Loucy (cell line): Measurements from ENCODE around the gene GNAQ.

Experiments
- H2AFZ ChIP-seq: fragments of 200-600 bp; sonication (generic); 2 replicates; pipeline ENCODE4 v1.6.0; 2016; ENCODE audit warnings: antibody characterized with exemption, mild to moderate bottlenecking, low read length, moderate library complexity
- H3F3A ChIP-seq: fragments of 200-600 bp; 2 replicates; pipeline ENCODE4 v1.6.0; 2016; ENCODE audit warnings: antibody characterized with exemption, low read depth, mild to moderate bottlenecking
- H3K27me3 ChIP-seq: fragments of 200-600 bp; sonication (generic); 2 replicates; pipeline ENCODE4 v1.6.1; 2014; ENCODE audit warnings: low read length, mild to moderate bottlenecking; ENCODE audit not compliant: insufficient read depth, poor library complexity, severe bottlenecking
- H3K36me3 ChIP-seq: fragments of 200-600 bp; sonication (generic); 2 replicates; pipeline ENCODE4 v1.6.1; 2016; ENCODE audit warnings: low read length; ENCODE audit not compliant: insufficient read depth
- H3K4me1 ChIP-seq: fragments of 200-600 bp; sonication (generic); 2 replicates; pipeline ENCODE4 v1.5.1; 2014; ENCODE audit warnings: low read length, mild to moderate bottlenecking; ENCODE audit not compliant: insufficient read depth, poor library complexity, severe bottlenecking
- H3K4me2 ChIP-seq: fragments of 200-600 bp; sonication (generic); 2 replicates; pipeline ENCODE4 v1.6.0; 2014; ENCODE audit warnings: antibody characterized with exemption, low read length, low read depth, mild to moderate bottlenecking; ENCODE audit not compliant: poor library complexity, severe bottlenecking
- H3K4me3 ChIP-seq: fragments of 200-600 bp; sonication (generic); 2 replicates; pipeline ENCODE4 v1.5.1; 2014; ENCODE audit warnings: low read length, mild to moderate bottlenecking, mixed read lengths; ENCODE audit not compliant: poor library complexity, severe bottlenecking
- H3K79me2 ChIP-seq: fragments of 200-600 bp; sonication (generic); 2 replicates; pipeline ENCODE4 v1.6.1; 2014; ENCODE audit warnings: low read length; ENCODE audit not compliant: insufficient read depth
- H3K9ac ChIP-seq: fragments of 200-600 bp; sonication (generic); 2 replicates; pipeline ENCODE4 v1.6.0; 2014; ENCODE audit warnings: mild to moderate bottlenecking, low read depth, low read length, moderate library complexity; ENCODE audit not compliant: poor library complexity, severe bottlenecking
- H3K9me2 ChIP-seq: fragments of 200-600 bp; sonication (generic); replicated peaks from 2 replicates; pipeline ENCODE4 v1.6.1; 2016; ENCODE audit warnings: low read depth, low read length, mixed read lengths
- H3K9me3 ChIP-seq: fragments of 200-600 bp; sonication (generic); 2 replicates; pipeline ENCODE4 v1.6.1; 2014; ENCODE audit warnings: mild to moderate bottlenecking, antibody characterized with exemption, low read length, low read depth; ENCODE audit not compliant: insufficient read depth
- H4K20me1 ChIP-seq: fragments of 200-600 bp; sonication (generic); 2 replicates; pipeline ENCODE4 v1.6.0; 2014; ENCODE audit warnings: antibody characterized with exemption, low read length, mild to moderate bottlenecking; ENCODE audit not compliant: insufficient read depth, poor library complexity, severe bottlenecking
- EZH2phosphoT487 ChIP-seq: fragments of 200-600 bp; IDR thresholded peaks from 2 replicates; pipeline ENCODE4 v1.6.1; 2018; ENCODE audit warnings: antibody characterized with exemption, mild to moderate bottlenecking, moderate library complexity, borderline replicate concordance
- TF ChIP-seq, protein P1 (sequence below): fragments of 200-600 bp; sonication (generic); conservative IDR thresholded peaks from 2 replicates; pipeline ENCODE4 v1.5.1; 2014; ENCODE audit warnings: mild to moderate bottlenecking, antibody characterized with exemption, low read length

GNAQ gene

DNA sequence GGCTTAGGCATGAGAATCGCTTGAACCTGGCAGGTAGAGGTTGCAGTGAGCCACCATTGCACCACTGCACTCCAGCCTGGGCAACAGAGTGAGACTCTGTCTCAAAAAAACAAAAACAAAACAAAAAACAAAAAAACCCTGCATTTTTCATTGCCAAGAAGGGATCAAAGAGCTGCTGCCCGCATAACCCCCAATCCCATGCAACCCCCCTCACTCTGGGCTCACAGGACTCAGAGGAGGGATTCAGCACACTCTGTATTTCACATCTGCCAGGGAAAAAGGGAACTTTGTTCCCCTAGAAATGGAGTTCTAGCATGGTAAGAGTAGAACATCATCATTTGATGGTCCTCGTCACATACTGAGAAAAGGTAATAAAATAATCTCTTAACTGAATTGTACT is 229.5 kb downstream of the GNAQ start:
- Histone ChIP-seq H3K4me1 (peaks cover 25% of the 10 kb centered on the region), H3K4me3 (no peak overlapping the region), H3K9me3 (no peaks in the 10 kb centered on the region), H3F3A (no peaks in the 10 kb centered on the region), H3K27me3 (no peaks in the 10 kb centered on the region), H3K4me2 (no peak overlapping the region), H4K20me1 (peaks cover 33% of the 10 kb centered on the region), H3K9ac (no peak overlapping the region), H3K36me3 (peaks cover 72% of the 10 kb centered on the region), H2AFZ (no peak overlapping the region), H3K79me2 (peaks cover 89% of the 10 kb centered on the region), H3K9me2 (no peaks in the 10 kb centered on the region)
- no peak for TF ChIP-seq EZH2phosphoT487
- TF ChIP-seq, protein P1, sequence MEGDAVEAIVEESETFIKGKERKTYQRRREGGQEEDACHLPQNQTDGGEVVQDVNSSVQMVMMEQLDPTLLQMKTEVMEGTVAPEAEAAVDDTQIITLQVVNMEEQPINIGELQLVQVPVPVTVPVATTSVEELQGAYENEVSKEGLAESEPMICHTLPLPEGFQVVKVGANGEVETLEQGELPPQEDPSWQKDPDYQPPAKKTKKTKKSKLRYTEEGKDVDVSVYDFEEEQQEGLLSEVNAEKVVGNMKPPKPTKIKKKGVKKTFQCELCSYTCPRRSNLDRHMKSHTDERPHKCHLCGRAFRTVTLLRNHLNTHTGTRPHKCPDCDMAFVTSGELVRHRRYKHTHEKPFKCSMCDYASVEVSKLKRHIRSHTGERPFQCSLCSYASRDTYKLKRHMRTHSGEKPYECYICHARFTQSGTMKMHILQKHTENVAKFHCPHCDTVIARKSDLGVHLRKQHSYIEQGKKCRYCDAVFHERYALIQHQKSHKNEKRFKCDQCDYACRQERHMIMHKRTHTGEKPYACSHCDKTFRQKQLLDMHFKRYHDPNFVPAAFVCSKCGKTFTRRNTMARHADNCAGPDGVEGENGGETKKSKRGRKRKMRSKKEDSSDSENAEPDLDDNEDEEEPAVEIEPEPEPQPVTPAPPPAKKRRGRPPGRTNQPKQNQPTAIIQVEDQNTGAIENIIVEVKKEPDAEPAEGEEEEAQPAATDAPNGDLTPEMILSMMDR: no peak

DNA sequence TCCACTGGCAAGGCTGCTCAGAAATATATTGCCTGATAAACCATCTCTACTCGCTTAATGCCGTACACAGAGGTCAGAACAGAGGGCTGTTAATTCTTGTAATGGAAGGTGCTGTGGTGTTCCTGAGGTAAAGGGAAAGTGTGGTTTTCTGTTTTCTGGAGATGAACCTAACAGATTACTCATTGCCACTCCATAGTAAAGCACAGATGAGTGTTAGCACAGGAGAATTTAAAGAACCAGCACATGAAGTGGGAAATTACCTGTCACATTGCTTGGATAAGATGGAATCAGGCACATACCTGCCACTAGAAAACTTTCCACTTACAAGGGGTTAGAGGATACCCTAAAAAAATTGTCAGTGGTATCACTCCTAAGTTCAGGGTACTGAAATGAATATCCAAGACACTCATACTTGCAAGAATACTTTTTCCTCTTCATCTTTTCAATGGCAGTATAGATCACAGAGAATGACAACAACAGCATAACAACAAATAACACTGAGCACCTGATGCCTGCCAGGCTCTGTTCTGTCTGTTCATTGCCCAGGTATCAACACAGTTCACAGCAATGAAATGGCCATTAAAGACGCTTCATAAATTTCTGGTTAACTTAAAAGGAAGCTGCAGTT is 230.6 kb downstream of the GNAQ start:
- Histone ChIP-seq H3K79me2 (peaks cover 86% of the 10 kb centered on the region), H3K4me3 (no peak overlapping the region), H3K36me3 (peaks cover 74% of the 10 kb centered on the region), H3K4me1 (peaks cover 14% of the 10 kb centered on the region), H3K4me2 (peak overlapping the region; percentile 21), H3K9ac (no peak overlapping the region), H4K20me1 (peaks cover 23% of the 10 kb centered on the region), H3K9me3 (no peaks in the 10 kb centered on the region), H3K9me2 (no peaks in the 10 kb centered on the region), H3F3A (no peaks in the 10 kb centered on the region), H3K27me3 (no peaks in the 10 kb centered on the region), H2AFZ (no peak overlapping the region)
- TF ChIP-seq, protein P1: no peak
- TF ChIP-seq EZH2phosphoT487: no peak

DNA sequence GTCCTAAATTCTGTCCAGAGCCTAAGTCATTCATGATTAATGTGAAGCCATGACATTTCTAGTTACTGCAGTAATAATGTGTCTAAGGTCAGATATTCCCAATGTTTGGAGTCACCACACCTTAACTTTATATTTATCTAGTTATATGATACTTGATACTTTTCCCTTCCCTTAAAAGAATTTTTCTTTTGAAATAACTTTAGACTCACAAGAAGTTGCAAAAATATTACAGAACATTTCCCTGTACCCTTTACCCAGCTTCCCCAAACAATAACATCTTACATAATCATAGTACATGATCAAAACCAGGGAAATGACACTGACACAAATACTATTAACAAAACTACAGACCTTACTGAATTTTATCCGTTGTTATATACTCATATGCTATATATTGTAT is 233.5 kb downstream of the GNAQ start:
- Histone ChIP-seq H3K79me2 (peaks cover 66% of the 10 kb centered on the region), H2AFZ (no peak overlapping the region), H3K27me3 (no peaks in the 10 kb centered on the region), H4K20me1 (peaks cover 9% of the 10 kb centered on the region), H3F3A (no peaks in the 10 kb centered on the region), H3K4me2 (no peak overlapping the region), H3K36me3 (peaks cover 76% of the 10 kb centered on the region), H3K9ac (no peak overlapping the region), H3K9me2 (no peaks in the 10 kb centered on the region), H3K4me3 (no peak overlapping the region), H3K9me3 (no peaks in the 10 kb centered on the region), H3K4me1 (peaks cover 13% of the 10 kb centered on the region)
- TF ChIP-seq EZH2phosphoT487: no peak
- TF ChIP-seq, protein P1: no peak
